NCI-H446 treated with DMSO at 0.1 percent for 48 hours (cell line): ENCODE measurements around the gene COL16A1.

Source experiments
- DNase-seq: peaks from one replicate; lab custom pipeline; 2025; lab: John Stamatoyannopoulos, UW

The COL16A1 gene

DNA sequence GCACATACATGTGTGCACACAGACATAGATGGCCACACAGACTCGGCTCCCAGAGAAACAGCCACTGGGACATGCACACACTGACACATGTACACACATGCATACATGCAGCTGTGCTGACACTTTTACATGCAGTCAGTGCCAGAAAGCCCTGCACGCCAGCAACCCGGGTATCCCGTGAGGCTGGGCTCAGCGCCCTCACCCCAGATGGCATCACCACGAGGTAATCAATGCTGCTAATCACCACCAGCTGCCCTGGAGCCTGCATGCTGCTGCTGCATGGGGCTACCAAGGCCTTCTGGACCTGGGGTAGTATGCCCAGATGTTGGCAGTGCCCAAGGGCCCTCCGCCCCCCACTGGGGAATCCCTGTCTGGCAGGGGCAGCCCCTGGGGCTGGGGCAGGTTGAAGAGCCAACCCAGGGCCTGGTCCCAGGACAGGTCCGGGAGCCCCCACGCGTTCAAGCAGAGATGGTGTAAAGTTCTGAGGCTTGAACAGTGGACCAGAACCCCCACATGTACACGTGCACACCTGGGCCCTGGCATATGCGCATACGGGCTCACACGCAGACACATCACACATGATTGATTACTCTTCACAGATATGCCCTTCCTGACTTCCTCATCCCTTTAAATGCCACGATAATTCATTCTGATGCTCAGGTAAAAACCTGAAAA, 2.7 kb upstream of the COL16A1 start:
- peak; percentile 81 for DNase-seq

- no peak for DNase-seq
Observed at GRCh38 chr1:31705080-31705866, 1.5 kb upstream of the COL16A1 start.

GRCh38 chr1:31704271-31705079, 658 bp upstream of the COL16A1 start:
- DNase-seq = peak; percentile 12

- DNase-seq = no peak
Observed at GRCh38 chr1:31702836-31703404, 897 bp downstream of the COL16A1 start.

DNA sequence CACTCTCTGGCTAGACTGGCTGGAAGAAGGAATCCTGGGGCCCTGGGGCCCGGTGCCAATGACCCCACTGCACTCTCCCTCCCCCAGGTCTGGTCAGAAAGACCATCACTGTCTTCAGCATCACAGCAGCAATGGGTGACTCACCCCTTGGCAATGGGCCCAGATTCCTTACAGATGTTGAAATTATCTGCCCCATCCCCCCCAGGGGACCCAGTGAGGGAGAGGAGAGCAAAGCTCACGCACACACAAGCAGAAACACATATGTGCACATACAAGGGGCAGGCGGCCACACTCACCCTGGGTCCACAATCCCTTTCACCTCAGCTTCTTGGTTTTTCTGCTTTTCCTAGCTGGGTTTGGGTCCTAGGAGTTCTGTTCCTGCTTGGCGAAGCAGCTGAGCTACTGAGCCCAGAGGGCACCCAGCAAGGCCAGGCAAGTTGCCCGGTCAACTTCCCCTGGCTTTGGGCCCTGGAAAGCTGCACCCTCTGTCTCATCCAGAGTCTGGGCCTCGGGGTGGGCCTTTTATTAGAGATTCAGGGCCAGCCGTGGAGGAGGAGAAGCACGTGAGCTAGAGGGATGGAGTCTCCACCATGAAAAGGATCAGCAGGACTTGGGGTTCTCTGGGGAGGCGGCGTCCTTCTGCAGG, 2.6 kb downstream of the COL16A1 start:
- DNase-seq = peak; percentile 73

- no peak for DNase-seq
Observed at GRCh38 chr1:31700468-31701090, 3.2 kb downstream of the COL16A1 start.

GRCh38 chr1:31699341-31699891, 4.4 kb downstream of the COL16A1 start:
- no peak for DNase-seq

DNA sequence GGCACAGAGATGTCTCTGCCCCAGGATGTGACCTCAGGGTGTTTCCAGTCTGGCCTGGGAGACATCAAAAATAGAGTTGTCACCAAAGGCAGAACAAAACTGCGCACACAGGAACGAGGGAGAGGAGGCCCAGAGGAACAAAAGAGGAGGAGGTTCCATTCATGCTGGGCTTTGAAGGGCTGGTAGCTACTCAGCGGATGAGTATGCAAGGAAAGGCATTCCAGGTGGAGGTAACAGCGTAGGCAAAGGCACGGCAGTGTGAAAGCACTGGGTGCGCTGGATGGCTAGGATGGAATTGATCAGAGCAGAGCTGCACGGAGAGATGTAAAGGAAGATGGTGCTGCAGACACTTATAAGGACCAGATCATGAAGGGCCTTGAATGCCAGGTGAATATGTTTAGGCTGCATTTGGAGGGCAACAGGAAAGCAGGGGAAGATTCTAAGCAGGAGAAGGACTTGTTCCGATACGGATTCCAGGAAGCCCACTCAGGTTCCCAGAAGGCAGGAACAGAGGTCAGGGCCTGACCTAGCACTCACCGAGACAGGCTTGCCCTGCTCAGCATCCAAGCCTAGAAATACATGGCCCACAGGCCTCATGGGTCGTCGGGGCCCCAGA, 6.3 kb downstream of the COL16A1 start:
- no peak for DNase-seq

- DNase-seq = no peak
Observed at GRCh38 chr1:31696242-31696641, 7.6 kb downstream of the COL16A1 start.

- no peak for DNase-seq
Observed at GRCh38 chr1:31695327-31695726, 8.5 kb downstream of the COL16A1 start.

- DNase-seq = no peak
Observed at GRCh38 chr1:31694964-31695313, 8.9 kb downstream of the COL16A1 start.

GRCh38 chr1:31694069-31694963, 9.5 kb downstream of the COL16A1 start:
- no peak for DNase-seq

DNA sequence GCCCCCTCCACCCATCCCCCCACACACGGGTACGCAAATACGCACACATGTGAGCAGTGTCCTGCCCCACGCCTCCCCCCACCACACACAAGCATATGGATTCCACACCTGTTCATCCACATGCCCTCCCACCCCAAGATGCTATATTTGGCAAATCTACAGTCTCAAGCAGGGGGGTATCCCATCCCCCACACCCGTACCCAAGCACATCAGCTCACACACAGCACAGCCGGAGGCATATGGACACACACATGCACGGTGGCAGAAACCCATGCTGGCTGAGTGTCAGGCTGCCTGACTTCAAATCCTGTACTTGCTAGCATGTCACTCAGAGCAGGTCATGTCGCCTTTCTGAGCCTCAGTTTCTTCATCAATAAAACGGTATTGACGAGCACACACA, 10.6 kb downstream of the COL16A1 start:
- no peak for DNase-seq

GRCh38 chr1:31691951-31692350, 11.9 kb downstream of the COL16A1 start:
- DNase-seq = no peak

DNA sequence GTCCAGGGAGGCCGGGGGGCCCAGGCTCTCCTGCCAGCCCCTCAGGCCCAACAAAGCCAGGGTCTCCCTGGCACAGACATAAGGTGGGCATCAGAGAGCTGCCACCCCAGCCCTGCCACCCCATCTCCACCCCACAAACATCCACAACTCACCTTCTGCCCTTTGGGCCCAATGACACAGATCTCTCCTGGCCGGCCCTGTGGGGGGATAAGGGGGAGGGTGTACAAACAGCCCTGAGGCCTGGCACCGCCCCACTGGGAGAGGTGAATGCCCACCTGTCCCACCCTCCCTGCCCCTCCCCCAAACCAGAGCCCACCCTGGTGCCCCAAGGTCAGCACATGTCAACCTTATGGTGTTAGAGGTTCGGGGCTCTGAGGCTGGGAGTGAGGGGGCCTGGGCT, 12.4 kb downstream of the COL16A1 start:
- DNase-seq = no peak

DNA sequence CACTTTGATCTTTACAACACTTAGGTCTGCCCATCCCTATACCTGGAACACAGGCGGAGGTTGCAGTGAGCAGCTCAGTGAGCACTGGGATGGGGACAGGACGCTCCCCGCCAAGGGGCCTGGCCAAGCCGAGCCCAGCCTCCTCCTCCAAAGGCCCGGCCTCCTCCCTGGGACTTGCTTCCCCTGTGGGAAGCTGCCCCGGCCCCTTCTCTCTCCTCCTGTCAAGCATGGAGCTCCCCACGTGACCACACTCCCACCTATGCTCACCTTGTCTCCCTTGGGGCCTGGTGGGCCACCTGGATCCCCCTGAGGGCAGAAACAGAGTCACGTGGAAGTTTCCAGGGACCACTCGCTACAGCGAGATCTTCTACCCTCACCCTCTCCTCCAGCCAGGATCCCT, 12.9 kb downstream of the COL16A1 start:
- no peak for DNase-seq

DNA sequence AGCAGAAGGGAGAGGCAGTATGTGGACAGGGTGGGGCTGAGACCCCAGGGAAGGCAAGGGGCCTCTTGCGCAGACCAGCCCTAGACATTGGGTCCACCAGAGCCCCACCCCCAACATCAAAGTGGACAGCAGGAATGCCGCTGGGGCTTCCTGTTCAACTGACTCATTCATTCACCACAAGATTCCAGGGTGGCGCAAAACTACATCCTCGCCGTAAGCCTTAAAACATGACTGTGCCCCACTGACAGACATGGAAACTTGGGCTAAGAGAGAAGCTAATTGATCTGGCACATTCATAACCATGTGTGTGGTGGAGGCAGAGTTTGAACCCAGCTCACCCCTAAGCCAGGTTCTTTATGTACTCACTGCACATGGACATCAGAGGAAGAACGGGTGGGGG, 14.0 kb downstream of the COL16A1 start:
- DNase-seq = no peak

DNA sequence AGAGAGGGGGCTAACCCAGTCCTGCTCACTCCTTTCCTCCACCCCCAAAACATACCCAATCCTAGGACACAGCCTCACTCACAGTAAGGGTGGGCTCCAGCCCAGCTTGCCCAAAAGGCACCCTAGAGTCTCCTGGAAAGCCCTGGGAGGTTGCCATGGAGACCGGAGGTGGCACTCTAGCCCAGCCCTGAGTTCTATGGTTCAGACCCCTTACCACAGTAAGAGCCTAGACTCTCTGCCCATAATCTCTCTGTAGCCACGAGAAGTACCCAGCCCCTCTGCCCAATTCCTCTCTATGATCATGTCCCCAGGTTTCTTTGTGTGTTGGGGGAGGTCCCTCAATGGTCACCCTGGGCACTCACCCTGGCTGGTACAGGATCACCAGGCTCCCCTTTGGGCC, 14.4 kb downstream of the COL16A1 start:
- DNase-seq = no peak

DNA sequence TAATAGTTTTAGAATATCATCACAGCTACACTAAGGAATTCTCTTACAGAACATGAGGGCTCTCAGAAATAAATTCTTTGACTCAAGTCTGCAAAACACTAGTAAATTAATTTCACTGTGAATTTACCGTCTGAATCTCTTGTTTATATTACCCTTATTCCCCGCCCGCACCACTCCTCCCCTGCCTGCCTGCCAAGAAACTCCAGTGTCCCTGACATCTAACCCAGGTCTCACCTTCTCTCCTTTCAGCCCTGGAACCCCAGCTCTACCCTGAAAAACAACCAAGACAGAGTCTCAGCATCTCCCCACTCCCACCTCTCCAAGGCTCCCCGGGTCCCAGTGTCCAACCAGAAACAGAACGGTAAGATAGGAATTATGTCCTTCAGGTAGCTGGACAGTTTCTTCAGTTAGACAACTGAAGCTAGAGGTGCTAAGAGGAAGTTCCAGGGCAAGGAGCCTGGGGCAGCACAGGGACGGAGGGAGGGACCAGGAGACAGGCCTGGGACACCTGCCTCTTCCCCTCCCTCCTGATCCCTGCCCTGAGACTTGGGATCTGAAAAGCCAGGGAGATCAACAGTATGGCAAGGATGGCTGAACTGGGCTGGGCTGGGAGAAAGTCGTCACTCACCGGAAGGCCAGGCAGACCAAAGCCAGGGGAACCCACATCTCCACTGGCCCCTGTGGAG, 15.4 kb downstream of the COL16A1 start:
- no peak for DNase-seq
